Gastrocnemius medialis (tissue), 4 donors: ENCODE measurements around the gene STEAP4. TPM values are rescaled to one million over a fixed set of nuclear protein-coding genes. Genes with fewer than 3 reads are reported as not detected.

ENCODE experiments used
- ATAC-seq, 2 donors: fragments of 150-250 bp; one replicate each; pipeline ENCODE4 v1.9.1; 2016
- DNase-seq, 2 donors: peaks; one replicate each; pipeline ENCODE4 v3.0.0-alpha.2; 2019
- H3K27ac ChIP-seq, 4 donors: fragments of 200-600 bp; sonication (generic); 1 replicate in 1 of 4; 2 replicates in 3 of 4; pipeline ENCODE4 v1.5.1; 2016 to 2018; ENCODE audit warnings: mild to moderate bottlenecking in 2 of 4, moderate library complexity in 1 of 4
- H3K27me3 ChIP-seq, 3 donors: fragments of 200-600 bp; sonication (generic) in 2 of 3; 1 replicate in 1 of 3; 2 replicates in 2 of 3; pipeline versions ENCODE4 v1.5.1 to v1.6.0; 2016 to 2019; ENCODE audit warnings: mild to moderate bottlenecking in 1 of 3, moderate library complexity in 1 of 3
- H3K36me3 ChIP-seq, 2 donors: fragments of 200-600 bp; sonication (generic) in 1 of 2; one replicate each; pipeline ENCODE4 v1.5.1; 2017 to 2018
- H3K4me1 ChIP-seq, 2 donors: fragments of 200-600 bp; sonication (generic) in 1 of 2; one replicate each; pipeline ENCODE4 v1.5.1; 2016 to 2017; ENCODE audit warnings: mild to moderate bottlenecking in 2 of 2
- H3K4me3 ChIP-seq, 4 donors: fragments of 200-600 bp; sonication (generic) in 3 of 4; 1 replicate in 1 of 4; 2 replicates in 3 of 4; pipeline ENCODE4 v1.5.1; 2016 to 2019; ENCODE audit warnings: mild to moderate bottlenecking in 2 of 4
- H3K9me3 ChIP-seq, 3 donors: fragments of 200-600 bp; sonication (generic) in 2 of 3; 1 replicate in 1 of 3; 2 replicates in 2 of 3; pipeline ENCODE4 v1.5.1; 2016 to 2019
- CTCF ChIP-seq, 5 experiments: fragments of 450-650 bp in 3 of 5; fragments of 200-600 bp in 2 of 5; sonication (generic) in 2 of 5; IDR thresholded peaks in 4 of 5; conservative IDR thresholded peaks in 1 of 5; 1 replicate in 4 of 5; 2 replicates in 1 of 5; pipeline ENCODE4 v1.5.1; 2016 to 2019; ENCODE audit warnings: antibody characterized with exemption in 5 of 5, mild to moderate bottlenecking in 3 of 5, moderate library complexity in 3 of 5
- POLR2A ChIP-seq, 2 donors: fragments of 450-650 bp; IDR thresholded peaks; one replicate each; pipeline ENCODE4 v1.6.1; 2017; ENCODE audit warnings: antibody characterized with exemption in 2 of 2, mild to moderate bottlenecking in 2 of 2, moderate library complexity in 2 of 2
- in situ Hi-C, 4 donors: fragments of 200-750 bp; cut with MboI; loops; one replicate each; pipeline versions ENCODE4 v1.15.0 to v1.8.0; 2017; ENCODE audit warnings: low sequenced_read_pairs in 4 of 4
- intact Hi-C: fragments of 100-400 bp; cut with DNase I; formaldehyde crosslinking; loops from one replicate; pipeline ENCODE4 v1.15.1; 2023; ENCODE audit warnings: low total_unique reads
- total RNA-seq, 4 donors: library from RNA; depleted of rRNA; stranded (reverse); fragments of >200 nt; gene quantifications; one replicate each; pipeline versions ENCODE4 v1.1.0 to v1.2.3, GENCODE V29; 2016

Gene STEAP4
- total RNA-seq, 4 donors from 2014 or later = 13.5 to 24.5 (median 16.2) TPM

- no peaks in the 10 kb centered on the region for H3K9me3 ChIP-seq
- no peaks in the 10 kb centered on the region for H3K36me3 ChIP-seq
- peak overlapping the region; percentile 12 to 40 (median 16) for H3K27ac ChIP-seq
- in situ Hi-C loops (no loop called here), intact Hi-C loops (no loop called here)
- TF ChIP-seq POLR2A (IDR thresholded peaks at IDR 0.05) = no peak
- no peak for TF ChIP-seq CTCF (IDR thresholded peaks at IDR 0.05 in 4 of 5, conservative IDR thresholded peaks at IDR 0.05 in 1 of 5)
- H3K27me3 ChIP-seq = no peaks in the 10 kb centered on the region
- no peaks in the 10 kb centered on the region for H3K4me1 ChIP-seq
- DNase-seq (no peak), ATAC-seq (peak in 1 of 2 donors; percentile 58)
- H3K4me3 ChIP-seq = no peak overlapping the region
Observed at GRCh38 chr7:88339195-88339922, 32.7 kb upstream of the STEAP4 start.

DNA sequence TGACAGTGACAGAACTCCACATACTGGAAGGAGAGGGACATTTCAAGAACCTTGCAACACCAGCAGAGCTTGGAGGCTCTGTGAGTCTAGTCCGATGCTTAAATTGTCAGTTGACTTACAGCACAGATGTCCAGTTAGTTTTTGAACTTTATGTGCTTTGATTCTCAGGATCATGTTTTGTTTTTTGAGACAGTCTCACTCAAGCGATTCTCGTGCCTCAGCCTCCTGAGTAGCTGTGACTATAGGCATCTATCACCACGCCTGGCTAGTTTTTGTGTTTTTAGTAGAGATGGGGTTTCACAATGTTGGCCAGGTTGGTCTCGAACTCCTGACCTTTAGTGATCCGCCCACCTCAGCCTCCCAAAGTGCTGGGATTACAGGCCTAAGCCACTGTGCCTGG is 31.8 kb upstream of the STEAP4 start:
- Histone ChIP-seq H3K27me3 (no peaks in the 10 kb centered on the region), H3K27ac (peak overlapping the region; percentile 13 to 40 (median 26)), H3K36me3 (no peaks in the 10 kb centered on the region), H3K4me1 (no peaks in the 10 kb centered on the region), H3K4me3 (no peak overlapping the region), H3K9me3 (no peaks in the 10 kb centered on the region)
- DNase-seq = no peak
- TF ChIP-seq CTCF (IDR thresholded peaks at IDR 0.05 in 4 of 5, conservative IDR thresholded peaks at IDR 0.05 in 1 of 5) (no peak), POLR2A (IDR thresholded peaks at IDR 0.05) (no peak)
- ATAC-seq = no peak
- in situ Hi-C loops = no loop called here
- intact Hi-C loops = no loop called here

DNA sequence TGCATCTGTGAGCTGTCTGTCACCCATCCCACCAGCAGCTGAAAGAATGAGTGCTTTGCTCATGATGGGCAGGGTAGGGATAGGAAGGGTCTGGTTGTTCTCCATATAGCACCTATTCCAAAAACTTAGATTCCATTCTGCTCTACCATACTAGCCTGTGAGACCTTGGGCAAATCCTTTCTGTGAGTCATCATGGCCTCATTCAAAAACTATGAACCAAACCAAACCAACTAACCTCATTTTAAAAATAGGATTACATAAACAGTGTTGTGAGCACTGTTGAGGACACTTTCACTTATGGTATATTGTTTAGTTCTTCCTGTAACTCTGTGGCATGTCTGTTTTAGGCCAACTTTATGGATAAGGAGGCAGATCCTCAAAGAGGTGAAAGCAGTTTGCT is 30.9 kb upstream of the STEAP4 start:
- Histone ChIP-seq H3K27me3 (no peaks in the 10 kb centered on the region), H3K4me3 (no peak overlapping the region), H3K36me3 (no peaks in the 10 kb centered on the region), H3K4me1 (no peaks in the 10 kb centered on the region), H3K9me3 (no peaks in the 10 kb centered on the region), H3K27ac (peak overlapping the region in 1 of 4 donors; percentile 16)
- no peak for DNase-seq
- in situ Hi-C loops (no loop called here), intact Hi-C loops (no loop called here)
- no peak for TF ChIP-seq POLR2A (IDR thresholded peaks at IDR 0.05)
- no peak for TF ChIP-seq CTCF (IDR thresholded peaks at IDR 0.05 in 4 of 5, conservative IDR thresholded peaks at IDR 0.05 in 1 of 5)
- ATAC-seq = no peak

DNA sequence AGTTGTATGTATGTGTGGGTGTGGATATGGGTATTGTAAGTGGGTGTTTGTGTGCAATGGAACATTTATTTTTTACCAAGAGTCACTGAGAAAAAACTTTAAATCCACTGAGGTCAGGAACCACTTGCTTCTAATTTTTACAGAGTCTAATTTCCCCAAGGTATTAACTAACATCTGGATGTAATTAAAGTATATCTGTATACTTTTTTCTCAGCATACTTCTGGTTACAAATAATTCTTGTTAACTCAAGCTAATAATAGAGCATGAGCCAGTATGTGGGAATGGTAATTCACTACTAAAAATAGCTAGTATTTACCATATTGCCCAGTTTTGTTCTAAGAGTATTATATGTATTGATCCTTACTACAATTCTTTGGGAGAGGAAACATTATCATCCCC is 24.6 kb upstream of the STEAP4 start:
- H3K9me3 ChIP-seq = no peaks in the 10 kb centered on the region
- TF ChIP-seq CTCF (IDR thresholded peaks at IDR 0.05 in 4 of 5, conservative IDR thresholded peaks at IDR 0.05 in 1 of 5) = no peak
- TF ChIP-seq POLR2A (IDR thresholded peaks at IDR 0.05) = no peak
- H3K27me3 ChIP-seq = no peaks in the 10 kb centered on the region
- ATAC-seq = no peak
- H3K36me3 ChIP-seq = no peaks in the 10 kb centered on the region
- no peak for DNase-seq
- H3K4me3 ChIP-seq = no peak overlapping the region
- in situ Hi-C loops = no loop called here
- no peaks in the 10 kb centered on the region for H3K4me1 ChIP-seq
- intact Hi-C loops = no loop called here
- H3K27ac ChIP-seq = peak overlapping the region in 1 of 4 donors; percentile 24
